ENCODE measurements around the gene GPATCH3. TPM values are rescaled to one million over a fixed set of nuclear protein-coding genes. Genes with fewer than 3 reads are reported as not detected.
A peak's percentile ranks its signal among the peaks of the same experiment; 100 is the strongest.
"Not testable (repeated sequence)": the region's sequence is repeated elsewhere in the genome, so short reads cannot be mapped to it uniquely, and the experiment has no call there.

Gene GPATCH3
- total RNA-seq, 1 donor from 2014 or later = 15.6 TPM

GRCh38 chr1:26856604-26857469, 43.4 kb downstream of the GPATCH3 start:
- Mint-ChIP-seq H3K27me3 (ENCODE audit: insufficient read depth) (no peaks in the 10 kb centered on the region), H3K4me3 (no peak overlapping the region), H3K27ac (peak overlapping the region; percentile 8), H3K4me1 (ENCODE audit: low read depth) (peaks cover 4% of the 10 kb centered on the region), H3K9me3 (no peaks in the 10 kb centered on the region), H3K36me3 (ENCODE audit: low read depth) (peaks cover 32% of the 10 kb centered on the region)
- DNase-seq (ENCODE audit: low spot score) = no peak
- intact Hi-C loops (cut with micrococcal nuclease) = no loop called here

GRCh38 chr1:26856181-26856580, 44.1 kb downstream of the GPATCH3 start:
- no peaks in the 10 kb centered on the region for H3K9me3 Mint-ChIP-seq
- no peaks in the 10 kb centered on the region for H3K27me3 Mint-ChIP-seq (ENCODE audit: insufficient read depth)
- no peak overlapping the region for H3K27ac Mint-ChIP-seq
- H3K4me3 Mint-ChIP-seq = no peak overlapping the region
- intact Hi-C loops (cut with micrococcal nuclease) = no loop called here
- H3K4me1 Mint-ChIP-seq (ENCODE audit: low read depth) = peaks cover 2% of the 10 kb centered on the region
- no peak for DNase-seq (ENCODE audit: low spot score)
- peaks cover 37% of the 10 kb centered on the region for H3K36me3 Mint-ChIP-seq (ENCODE audit: low read depth)

- Mint-ChIP-seq H3K36me3 (ENCODE audit: low read depth) (peaks cover 41% of the 10 kb centered on the region), H3K27ac (no peak overlapping the region), H3K4me1 (ENCODE audit: low read depth) (no peaks in the 10 kb centered on the region), H3K27me3 (ENCODE audit: insufficient read depth) (no peaks in the 10 kb centered on the region), H3K9me3 (no peaks in the 10 kb centered on the region), H3K4me3 (no peak overlapping the region)
- DNase-seq (ENCODE audit: low spot score) = no peak
- intact Hi-C loops (cut with micrococcal nuclease) = no loop called here
These were observed 44.6 kb downstream of the GPATCH3 start for GRCh38 chr1:26855636-26856035.

- H3K27me3 Mint-ChIP-seq (ENCODE audit: insufficient read depth) = no peaks in the 10 kb centered on the region
- H3K9me3 Mint-ChIP-seq = no peaks in the 10 kb centered on the region
- H3K36me3 Mint-ChIP-seq (ENCODE audit: low read depth) = peaks cover 47% of the 10 kb centered on the region
- no peaks in the 10 kb centered on the region for H3K4me1 Mint-ChIP-seq (ENCODE audit: low read depth)
- DNase-seq (ENCODE audit: low spot score) = no peak
- H3K27ac Mint-ChIP-seq = no peak overlapping the region
- no peak overlapping the region for H3K4me3 Mint-ChIP-seq
- intact Hi-C loops (cut with micrococcal nuclease) = no loop called here
These were observed 45.4 kb downstream of the GPATCH3 start for GRCh38 chr1:26854906-26855305.

GRCh38 chr1:26853600-26853999, 46.7 kb downstream of the GPATCH3 start:
- no peaks in the 10 kb centered on the region for H3K27me3 Mint-ChIP-seq (ENCODE audit: insufficient read depth)
- intact Hi-C loops (cut with micrococcal nuclease) = loop anchor here (1.0 kb wide), 2 partner anchors 11 to 25 kb away; no protein-coding TSS in a partner anchor
- peaks cover 56% of the 10 kb centered on the region for H3K36me3 Mint-ChIP-seq (ENCODE audit: low read depth)
- DNase-seq (ENCODE audit: low spot score) = no peak
- H3K27ac Mint-ChIP-seq = no peak overlapping the region
- no peak overlapping the region for H3K4me3 Mint-ChIP-seq
- H3K4me1 Mint-ChIP-seq (ENCODE audit: low read depth) = no peaks in the 10 kb centered on the region
- H3K9me3 Mint-ChIP-seq = no peaks in the 10 kb centered on the region

GRCh38 chr1:26853156-26853555, 47.1 kb downstream of the GPATCH3 start:
- Mint-ChIP-seq H3K27ac (no peak overlapping the region), H3K4me3 (no peak overlapping the region), H3K36me3 (ENCODE audit: low read depth) (peaks cover 59% of the 10 kb centered on the region), H3K9me3 (no peaks in the 10 kb centered on the region), H3K4me1 (ENCODE audit: low read depth) (no peaks in the 10 kb centered on the region), H3K27me3 (ENCODE audit: insufficient read depth) (no peaks in the 10 kb centered on the region)
- peak; percentile 53 for DNase-seq (ENCODE audit: low spot score)
- intact Hi-C loops (cut with micrococcal nuclease) = loop anchor here (1.0 kb wide), 2 partner anchors 11 to 25 kb away; no protein-coding TSS in a partner anchor

GRCh38 chr1:26852701-26853100, 47.6 kb downstream of the GPATCH3 start:
- no peak overlapping the region for H3K4me3 Mint-ChIP-seq
- peaks cover 61% of the 10 kb centered on the region for H3K36me3 Mint-ChIP-seq (ENCODE audit: low read depth)
- no peak overlapping the region for H3K27ac Mint-ChIP-seq
- no peak for DNase-seq (ENCODE audit: low spot score)
- H3K4me1 Mint-ChIP-seq (ENCODE audit: low read depth) = no peaks in the 10 kb centered on the region
- intact Hi-C loops (cut with micrococcal nuclease) = loop anchor here (1.0 kb wide), 2 partner anchors 12 to 26 kb away; no protein-coding TSS in a partner anchor
- no peaks in the 10 kb centered on the region for H3K9me3 Mint-ChIP-seq
- H3K27me3 Mint-ChIP-seq (ENCODE audit: insufficient read depth) = no peaks in the 10 kb centered on the region

- no peak for DNase-seq (ENCODE audit: low spot score)
- no peaks in the 10 kb centered on the region for H3K27me3 Mint-ChIP-seq (ENCODE audit: insufficient read depth)
- H3K9me3 Mint-ChIP-seq = no peaks in the 10 kb centered on the region
- H3K27ac Mint-ChIP-seq = peak overlapping the region; percentile 8
- H3K36me3 Mint-ChIP-seq (ENCODE audit: low read depth) = peaks cover 62% of the 10 kb centered on the region
- intact Hi-C loops (cut with micrococcal nuclease) = no loop called here
- no peak overlapping the region for H3K4me3 Mint-ChIP-seq
- H3K4me1 Mint-ChIP-seq (ENCODE audit: low read depth) = no peaks in the 10 kb centered on the region
These were observed 49.1 kb downstream of the GPATCH3 start for GRCh38 chr1:26851106-26851684.

GRCh38 chr1:26848941-26849774, 51.1 kb downstream of the GPATCH3 start:
- peaks cover 5% of the 10 kb centered on the region for H3K4me1 Mint-ChIP-seq (ENCODE audit: low read depth)
- DNase-seq (ENCODE audit: low spot score) = no peak
- no peaks in the 10 kb centered on the region for H3K9me3 Mint-ChIP-seq
- intact Hi-C loops (cut with micrococcal nuclease) = no loop called here
- no peak overlapping the region for H3K27ac Mint-ChIP-seq
- no peaks in the 10 kb centered on the region for H3K27me3 Mint-ChIP-seq (ENCODE audit: insufficient read depth)
- no peak overlapping the region for H3K4me3 Mint-ChIP-seq
- peaks cover 56% of the 10 kb centered on the region for H3K36me3 Mint-ChIP-seq (ENCODE audit: low read depth)

GRCh38 chr1:26848499-26848898, 51.8 kb downstream of the GPATCH3 start:
- H3K36me3 Mint-ChIP-seq (ENCODE audit: low read depth) = peaks cover 55% of the 10 kb centered on the region
- H3K9me3 Mint-ChIP-seq = no peaks in the 10 kb centered on the region
- intact Hi-C loops (cut with micrococcal nuclease) = no loop called here
- DNase-seq (ENCODE audit: low spot score) = no peak
- no peak overlapping the region for H3K4me3 Mint-ChIP-seq
- H3K27ac Mint-ChIP-seq = no peak overlapping the region
- H3K4me1 Mint-ChIP-seq (ENCODE audit: low read depth) = peaks cover 8% of the 10 kb centered on the region
- H3K27me3 Mint-ChIP-seq (ENCODE audit: insufficient read depth) = no peaks in the 10 kb centered on the region

- peak overlapping the region; percentile 48 for H3K27ac Mint-ChIP-seq
- H3K27me3 Mint-ChIP-seq (ENCODE audit: insufficient read depth); intact Hi-C loops (cut with micrococcal nuclease): not testable (repeated sequence)
These were observed 52.4 kb downstream of the GPATCH3 start for GRCh38 chr1:26847826-26848225.

GRCh38 chr1:26844424-26845196, 55.7 kb downstream of the GPATCH3 start:
- H3K4me3 Mint-ChIP-seq = no peak overlapping the region
- peaks cover 32% of the 10 kb centered on the region for H3K36me3 Mint-ChIP-seq (ENCODE audit: low read depth)
- intact Hi-C loops (cut with micrococcal nuclease) = no loop called here
- peak overlapping the region; percentile 23 for H3K27ac Mint-ChIP-seq
- no peak for DNase-seq (ENCODE audit: low spot score)
- H3K27me3 Mint-ChIP-seq (ENCODE audit: insufficient read depth) = no peaks in the 10 kb centered on the region
- peaks cover 8% of the 10 kb centered on the region for H3K4me1 Mint-ChIP-seq (ENCODE audit: low read depth)
- no peaks in the 10 kb centered on the region for H3K9me3 Mint-ChIP-seq

More at GRCh38 chr1:26847826-26848225, 52.4 kb downstream of the GPATCH3 start:
- not testable (repeated sequence) for H3K9me3 Mint-ChIP-seq; DNase-seq (ENCODE audit: low spot score); H3K4me1 Mint-ChIP-seq (ENCODE audit: low read depth); H3K4me3 Mint-ChIP-seq
- peaks cover 51% of the 10 kb centered on the region for H3K36me3 Mint-ChIP-seq (ENCODE audit: low read depth)

All from activated T-helper 1 cell treated with anti-CD3 and anti-CD28 coated beads, Interleukin-12 subunit alpha, Interleukin-12 subunit beta, Interleukin-2, Interleukin-4 antibody, amounts not matched to agents 30 ng/mL and 10 ng/mL and 1 ng/mL, durations not matched to agents 14 hours and 24 hours and 36 hours (primary cell).